Neural progenitor cell (in vitro differentiated cells): ENCODE measurements around the gene RBP5. TPM values are rescaled to one million over a fixed set of nuclear protein-coding genes. Genes with fewer than 3 reads are reported as not detected.

ENCODE experiments used
- DNase-seq: peaks from one replicate; pipeline ENCODE4 v3.0.0-alpha.2; 2016; ENCODE audit warnings: low spot score
- H2AFZ ChIP-seq: fragments of 200-600 bp; sonication (generic); replicated peaks from 2 replicates; pipeline ENCODE4 v1.6.1; 2016; ENCODE audit warnings: antibody characterized with exemption
- H3F3A ChIP-seq: fragments of 200-600 bp; sonication (generic); 2 replicates; pipeline ENCODE4 v1.6.1; 2016; ENCODE audit warnings: antibody characterized with exemption, low read depth
- H3K27ac ChIP-seq: fragments of 200-600 bp; sonication (generic); 2 replicates; pipeline ENCODE4 v1.5.1; 2016; ENCODE audit warnings: mild to moderate bottlenecking
- H3K27me3 ChIP-seq: fragments of 200-600 bp; sonication (generic); 2 replicates; pipeline ENCODE4 v1.6.1; 2016; ENCODE audit warnings: mild to moderate bottlenecking, moderate library complexity
- H3K36me3 ChIP-seq: fragments of 200-600 bp; sonication (generic); 2 replicates; pipeline ENCODE4 v1.5.1; 2016
- H3K4me1 ChIP-seq: fragments of 200-600 bp; sonication (generic); 2 replicates; pipeline ENCODE4 v1.6.1; 2016; ENCODE audit warnings: mixed run types
- H3K4me2 ChIP-seq: fragments of 200-600 bp; sonication (generic); 2 replicates; pipeline ENCODE4 v1.6.1; 2016
- H3K4me3 ChIP-seq: fragments of 200-600 bp; sonication (generic); 2 replicates; pipeline ENCODE4 v1.5.1; 2016
- H3K79me2 ChIP-seq: fragments of 200-600 bp; sonication (generic); 2 replicates; pipeline ENCODE4 v1.6.1; 2016; ENCODE audit warnings: low read depth
- H3K9ac ChIP-seq: fragments of 200-600 bp; sonication (generic); 2 replicates; pipeline ENCODE4 v1.6.1; 2016
- H3K9me3 ChIP-seq: fragments of 200-600 bp; sonication (generic); 2 replicates; pipeline ENCODE4 v1.5.1; 2016; ENCODE audit warnings: low read depth
- H4K20me1 ChIP-seq: fragments of 200-600 bp; sonication (generic); 2 replicates; pipeline ENCODE4 v1.6.1; 2016; ENCODE audit warnings: low read depth
- H3K27ac Mint-ChIP-seq: 3 replicates; pipeline ENCODE4 v1.8.0; 2021; ENCODE audit warnings: mixed read lengths
- H3K27me3 Mint-ChIP-seq: 2 replicates; pipeline ENCODE4 v1.8.0; 2022; ENCODE audit warnings: low read depth, mild to moderate bottlenecking, inconsistent platforms, moderate library complexity, mixed read lengths; ENCODE audit not compliant: insufficient read depth
- H3K36me3 Mint-ChIP-seq: 3 replicates; pipeline ENCODE4 v1.8.0; 2021; ENCODE audit warnings: mixed read lengths
- H3K4me1 Mint-ChIP-seq: 3 replicates; pipeline ENCODE4 v1.8.0; 2021; ENCODE audit warnings: mixed read lengths
- H3K4me3 Mint-ChIP-seq: 3 replicates; pipeline ENCODE4 v1.8.0; 2021; ENCODE audit warnings: mild to moderate bottlenecking, moderate library complexity, mixed read lengths
- H3K9me3 Mint-ChIP-seq: 3 replicates; pipeline ENCODE4 v1.8.0; 2020; ENCODE audit warnings: mixed read lengths
- EZH2 ChIP-seq: fragments of 200-600 bp; sonication (generic); IDR thresholded peaks from 2 replicates; pipeline ENCODE4 v1.6.1; 2017; ENCODE audit warnings: antibody characterized with exemption, mild to moderate bottlenecking, moderate library complexity
- EZH2phosphoT487 ChIP-seq: fragments of 200-600 bp; sonication (generic); IDR thresholded peaks from 2 replicates; pipeline ENCODE4 v1.6.1; 2017; ENCODE audit warnings: antibody characterized with exemption
- total RNA-seq: library from RNA; depleted of rRNA; stranded (reverse); fragments of >200 nt; gene quantifications from 2 replicates; pipeline ENCODE4 v1.2.3, GENCODE V29; 2015; ENCODE audit warnings: low replicate concordance
- TF ChIP-seq, protein P1 (sequence below): fragments of 200-600 bp; sonication (generic); IDR thresholded peaks from 2 replicates; pipeline ENCODE4 v1.5.1; 2017; ENCODE audit warnings: antibody characterized with exemption, mild to moderate bottlenecking

RBP5 gene
- total RNA-seq, 1 donor from 2014 or later = not detected

DNA sequence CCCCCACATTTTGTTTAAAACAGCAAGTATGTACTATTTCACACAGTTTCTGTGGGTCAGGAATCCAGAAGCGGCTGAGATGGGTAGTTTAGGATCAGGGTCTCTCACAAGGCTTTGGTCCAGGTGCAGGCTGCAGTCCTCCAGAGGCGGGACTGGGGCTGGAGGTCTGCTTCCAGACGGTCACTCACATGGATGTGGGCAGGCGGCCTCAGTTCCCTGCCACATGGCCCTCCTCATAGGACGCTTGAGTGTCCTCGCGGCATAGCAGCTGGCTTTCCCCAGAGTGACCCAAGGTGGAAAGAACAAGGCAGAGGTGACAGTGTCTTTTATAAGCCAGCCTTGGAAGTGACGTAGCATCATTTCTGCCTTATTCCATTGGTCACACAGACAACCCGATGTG lies 11.8 kb downstream of the RBP5 start:
- H3K4me1 ChIP-seq = no peaks in the 10 kb centered on the region

DNA sequence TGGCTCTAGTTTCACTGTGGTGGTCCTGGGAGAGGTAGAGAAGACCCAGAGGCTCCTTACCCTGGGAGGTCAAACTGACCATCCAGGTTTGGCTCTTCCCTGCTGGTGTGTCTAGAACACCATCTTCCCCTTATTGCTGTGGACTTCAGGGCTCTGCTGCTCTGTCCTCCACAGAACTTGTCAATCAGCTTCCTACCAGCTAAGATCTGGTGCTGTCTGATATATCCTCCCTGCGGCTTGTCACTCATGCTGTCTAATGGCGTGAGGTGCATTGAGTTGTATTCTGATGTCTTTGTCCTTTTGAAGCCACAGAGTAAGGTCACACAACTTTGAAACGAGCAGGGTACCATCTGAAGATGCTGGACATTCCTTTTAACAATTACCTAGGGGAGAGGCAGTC lies 12.5 kb downstream of the RBP5 start:
- no peak overlapping the region for H3K27ac ChIP-seq
- no peaks in the 10 kb centered on the region for H3K27me3 ChIP-seq
- Mint-ChIP-seq H3K4me3 (no peak overlapping the region), H3K9me3 (no peaks in the 10 kb centered on the region), H3K27ac (peak overlapping the region; percentile 74), H3K27me3 (peaks cover 15% of the 10 kb centered on the region), H3K36me3 (no peaks in the 10 kb centered on the region), H3K4me1 (no peaks in the 10 kb centered on the region)
- no peak for TF ChIP-seq EZH2
- TF ChIP-seq, protein P1, sequence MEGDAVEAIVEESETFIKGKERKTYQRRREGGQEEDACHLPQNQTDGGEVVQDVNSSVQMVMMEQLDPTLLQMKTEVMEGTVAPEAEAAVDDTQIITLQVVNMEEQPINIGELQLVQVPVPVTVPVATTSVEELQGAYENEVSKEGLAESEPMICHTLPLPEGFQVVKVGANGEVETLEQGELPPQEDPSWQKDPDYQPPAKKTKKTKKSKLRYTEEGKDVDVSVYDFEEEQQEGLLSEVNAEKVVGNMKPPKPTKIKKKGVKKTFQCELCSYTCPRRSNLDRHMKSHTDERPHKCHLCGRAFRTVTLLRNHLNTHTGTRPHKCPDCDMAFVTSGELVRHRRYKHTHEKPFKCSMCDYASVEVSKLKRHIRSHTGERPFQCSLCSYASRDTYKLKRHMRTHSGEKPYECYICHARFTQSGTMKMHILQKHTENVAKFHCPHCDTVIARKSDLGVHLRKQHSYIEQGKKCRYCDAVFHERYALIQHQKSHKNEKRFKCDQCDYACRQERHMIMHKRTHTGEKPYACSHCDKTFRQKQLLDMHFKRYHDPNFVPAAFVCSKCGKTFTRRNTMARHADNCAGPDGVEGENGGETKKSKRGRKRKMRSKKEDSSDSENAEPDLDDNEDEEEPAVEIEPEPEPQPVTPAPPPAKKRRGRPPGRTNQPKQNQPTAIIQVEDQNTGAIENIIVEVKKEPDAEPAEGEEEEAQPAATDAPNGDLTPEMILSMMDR = no peak
- no peak for TF ChIP-seq EZH2phosphoT487
- H3K9ac ChIP-seq = no peak overlapping the region
- no peak overlapping the region for H3K4me2 ChIP-seq
- no peaks in the 10 kb centered on the region for H4K20me1 ChIP-seq
- no peaks in the 10 kb centered on the region for H3K79me2 ChIP-seq
- H2AFZ ChIP-seq = no peak overlapping the region
- no peaks in the 10 kb centered on the region for H3K9me3 ChIP-seq
- H3F3A ChIP-seq = no peaks in the 10 kb centered on the region
- no peak for DNase-seq
- no peaks in the 10 kb centered on the region for H3K4me1 ChIP-seq
- no peaks in the 10 kb centered on the region for H3K36me3 ChIP-seq
- H3K4me3 ChIP-seq = no peak overlapping the region

More for the DNA sequence above, 11.8 kb downstream of the RBP5 start:
- Histone ChIP-seq H3K9ac (no peak overlapping the region), H3K27me3 (no peaks in the 10 kb centered on the region), H4K20me1 (no peaks in the 10 kb centered on the region), H3K9me3 (no peaks in the 10 kb centered on the region), H3F3A (no peaks in the 10 kb centered on the region), H3K4me3 (no peak overlapping the region), H3K4me2 (no peak overlapping the region), H3K27ac (no peak overlapping the region), H3K36me3 (no peaks in the 10 kb centered on the region), H3K79me2 (no peaks in the 10 kb centered on the region), H2AFZ (no peak overlapping the region)
- Mint-ChIP-seq H3K36me3 (no peaks in the 10 kb centered on the region), H3K4me1 (no peaks in the 10 kb centered on the region), H3K9me3 (no peaks in the 10 kb centered on the region), H3K4me3 (no peak overlapping the region), H3K27me3 (peaks cover 15% of the 10 kb centered on the region), H3K27ac (peak overlapping the region; percentile 74)
- DNase-seq = no peak
- TF ChIP-seq EZH2phosphoT487 (no peak), EZH2 (no peak)
- TF ChIP-seq, protein P1 = no peak

DNA sequence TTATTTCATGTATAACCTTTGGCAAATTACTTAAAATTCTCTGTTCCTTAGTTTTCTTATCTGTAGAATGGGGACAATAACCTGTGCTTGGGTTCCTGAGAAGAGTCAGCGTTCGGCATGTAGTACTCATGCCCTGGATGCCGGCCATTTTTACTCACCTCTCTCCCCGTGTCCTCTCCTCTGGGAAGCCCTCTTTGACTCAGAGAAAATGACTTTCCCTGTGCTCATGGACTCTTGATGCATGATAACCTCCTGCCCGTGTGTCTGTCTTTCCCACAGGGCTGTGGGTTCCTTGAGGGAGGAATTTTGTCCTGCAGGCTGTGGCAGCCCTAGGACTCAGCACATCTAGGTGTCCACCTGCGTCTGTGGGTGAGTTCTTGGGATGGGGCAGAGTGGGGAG lies 13.8 kb downstream of the RBP5 start:
- Histone ChIP-seq H4K20me1 (no peaks in the 10 kb centered on the region), H3K9me3 (no peaks in the 10 kb centered on the region), H3K4me1 (no peaks in the 10 kb centered on the region), H2AFZ (no peak overlapping the region), H3K9ac (no peak overlapping the region), H3K27me3 (no peaks in the 10 kb centered on the region), H3K4me3 (no peak overlapping the region), H3K79me2 (no peaks in the 10 kb centered on the region), H3K36me3 (no peaks in the 10 kb centered on the region), H3K27ac (no peak overlapping the region), H3F3A (no peaks in the 10 kb centered on the region), H3K4me2 (no peak overlapping the region)
- no peak for TF ChIP-seq EZH2phosphoT487
- TF ChIP-seq, protein P1 = no peak
- no peak for TF ChIP-seq EZH2
- Mint-ChIP-seq H3K4me3 (no peak overlapping the region), H3K27me3 (peaks cover 11% of the 10 kb centered on the region), H3K4me1 (no peaks in the 10 kb centered on the region), H3K36me3 (no peaks in the 10 kb centered on the region), H3K27ac (no peak overlapping the region), H3K9me3 (no peaks in the 10 kb centered on the region)
- no peak for DNase-seq
